ENCODE measurements around the gene SIRT5. TPM values are rescaled to one million over a fixed set of nuclear protein-coding genes. Genes with fewer than 3 reads are reported as not detected.

SIRT5 gene
- total RNA-seq, 1 experiment from 2014 or later = 19.0 TPM

GRCh38 chr6:13554929-13555333, 19.5 kb upstream of the SIRT5 start:
- Mint-ChIP-seq H3K36me3 (ENCODE audit: insufficient read depth, unreplicated experiment) (no peaks in the 10 kb centered on the region), H3K4me3 (ENCODE audit: unreplicated experiment) (no peak overlapping the region), H3K9me3 (ENCODE audit: unreplicated experiment) (no peaks in the 10 kb centered on the region), H3K27me3 (ENCODE audit: insufficient read depth, unreplicated experiment) (peaks cover 8% of the 10 kb centered on the region), H3K4me1 (ENCODE audit: low read depth, unreplicated experiment) (no peaks in the 10 kb centered on the region), H3K27ac (ENCODE audit: unreplicated experiment) (no peak overlapping the region)
- no peaks in the 10 kb centered on the region for H3K27me3 ChIP-seq (replicated peaks; ENCODE audit: control insufficient read depth, insufficient read depth, low read length)
- BruUV-seq (replicated peaks) = no TSS peak
- ChIA-PET POLR2A (no interaction called here), CTCF (interaction anchor here (1.0 kb wide), 1 partner anchor 20 kb away, joined by 3 read pairs; the partner anchor contains the start of gene SIRT5)
- H3K36me3 ChIP-seq (ENCODE audit: control insufficient read depth, insufficient read depth, low read length) = no peaks in the 10 kb centered on the region
- no peak overlapping the region for H3K4me3 ChIP-seq (ENCODE audit: low read depth, low read length)
- DNase-seq = no peak
- H3K4me1 ChIP-seq = no peaks in the 10 kb centered on the region
- no peaks in the 10 kb centered on the region for H3K9me3 ChIP-seq
- intact Hi-C loops (cut with micrococcal nuclease; ENCODE audit: unreplicated experiment) = no loop called here
- no peak for TF ChIP-seq CTCF (IDR thresholded peaks at IDR 0.05; ENCODE audit: insufficient read depth in 1 of 2, low read depth in 1 of 2, low read length in 1 of 2, severe bottlenecking in 1 of 2, unreplicated experiment in 1 of 2)

GRCh38 chr6:13557841-13558240, 16.6 kb upstream of the SIRT5 start:
- ChIA-PET CTCF (interaction anchor here (0.5 to 0.8 kb wide), 2 partner anchors 17 to 34 kb away, joined by 3 to 4 read pairs; partner anchors contain the start of gene SIRT5), POLR2A (no interaction called here)
- Histone ChIP-seq H3K27me3 (replicated peaks; ENCODE audit: control insufficient read depth, insufficient read depth, low read length) (no peaks in the 10 kb centered on the region), H3K9me3 (no peaks in the 10 kb centered on the region), H3K4me3 (ENCODE audit: low read depth, low read length) (no peak overlapping the region), H3K36me3 (ENCODE audit: control insufficient read depth, insufficient read depth, low read length) (no peaks in the 10 kb centered on the region), H3K4me1 (no peaks in the 10 kb centered on the region)
- no peaks in the 10 kb centered on the region for H3K36me3 Mint-ChIP-seq (ENCODE audit: insufficient read depth, unreplicated experiment)
- BruUV-seq (replicated peaks) = no TSS peak
- peaks cover 6% of the 10 kb centered on the region for H3K27me3 Mint-ChIP-seq (ENCODE audit: insufficient read depth, unreplicated experiment)
- H3K4me3 Mint-ChIP-seq (ENCODE audit: unreplicated experiment) = no peak overlapping the region
- H3K4me1 Mint-ChIP-seq (ENCODE audit: low read depth, unreplicated experiment) = no peaks in the 10 kb centered on the region
- H3K9me3 Mint-ChIP-seq (ENCODE audit: unreplicated experiment) = no peaks in the 10 kb centered on the region
- TF ChIP-seq CTCF (IDR thresholded peaks at IDR 0.05; ENCODE audit: insufficient read depth in 1 of 2, low read depth in 1 of 2, low read length in 1 of 2, severe bottlenecking in 1 of 2, unreplicated experiment in 1 of 2) = no peak
- H3K27ac Mint-ChIP-seq (ENCODE audit: unreplicated experiment) = no peak overlapping the region
- DNase-seq = no peak
- intact Hi-C loops (cut with micrococcal nuclease; ENCODE audit: unreplicated experiment) = no loop called here

- Mint-ChIP-seq H3K36me3 (ENCODE audit: insufficient read depth, unreplicated experiment) (no peaks in the 10 kb centered on the region), H3K4me1 (ENCODE audit: low read depth, unreplicated experiment) (no peaks in the 10 kb centered on the region), H3K9me3 (ENCODE audit: unreplicated experiment) (no peaks in the 10 kb centered on the region), H3K27me3 (ENCODE audit: insufficient read depth, unreplicated experiment) (peaks cover 6% of the 10 kb centered on the region), H3K4me3 (ENCODE audit: unreplicated experiment) (no peak overlapping the region), H3K27ac (ENCODE audit: unreplicated experiment) (no peak overlapping the region)
- DNase-seq = no peak
- BruUV-seq (replicated peaks) = no TSS peak
- intact Hi-C loops (cut with micrococcal nuclease; ENCODE audit: unreplicated experiment) = no loop called here
- no peaks in the 10 kb centered on the region for H3K9me3 ChIP-seq
- no peaks in the 10 kb centered on the region for H3K4me1 ChIP-seq
- no peaks in the 10 kb centered on the region for H3K27me3 ChIP-seq (replicated peaks; ENCODE audit: control insufficient read depth, insufficient read depth, low read length)
- ChIA-PET CTCF (interaction anchor here (0.8 kb wide), 1 partner anchor 16 kb away, joined by 4 read pairs; the partner anchor contains the start of gene SIRT5), POLR2A (no interaction called here)
- H3K4me3 ChIP-seq (ENCODE audit: low read depth, low read length) = no peak overlapping the region
- no peaks in the 10 kb centered on the region for H3K36me3 ChIP-seq (ENCODE audit: control insufficient read depth, insufficient read depth, low read length)
- no peak for TF ChIP-seq CTCF (IDR thresholded peaks at IDR 0.05; ENCODE audit: insufficient read depth in 1 of 2, low read depth in 1 of 2, low read length in 1 of 2, severe bottlenecking in 1 of 2, unreplicated experiment in 1 of 2)
These were observed 15.7 kb upstream of the SIRT5 start for GRCh38 chr6:13558718-13559117.

All from Caco-2 (cell line).